Measurements from ENCODE around the gene FAM117A.

The FAM117A gene

DNA sequence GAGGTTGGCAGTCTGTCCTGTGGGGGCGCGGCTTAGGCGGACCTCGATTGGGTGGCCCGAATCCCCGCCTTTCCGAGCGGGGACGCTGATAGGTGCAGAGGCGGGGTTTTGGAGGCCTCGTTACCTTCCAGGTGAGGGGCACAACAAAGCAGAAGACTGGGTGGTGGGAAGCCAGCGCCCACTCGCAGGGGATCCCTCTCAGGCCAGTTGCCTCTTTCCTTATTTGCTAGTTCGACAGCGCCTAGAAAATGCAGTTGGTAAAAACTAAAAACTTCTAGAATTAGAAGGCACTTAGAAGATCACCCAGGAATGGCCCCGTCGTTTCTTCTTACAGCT is 25.3 kb upstream of the FAM117A start:
- TF ChIP-seq CTCF (IDR thresholded peaks at IDR 0.05; ENCODE audit: extremely low read depth, insufficient read depth, missing control alignments): no peak
- in situ Hi-C loops (cut with MboI; ENCODE audit: low pct_unique_long_range_greater_than_20kb, low sequenced_read_pairs, unreplicated experiment): loop anchor here (10.0 kb wide), 1 partner anchor 84 kb away; the partner anchor contains the start of gene SLC35B1
- no peak for DNase-seq (ENCODE audit: low spot score)

- DNase-seq (ENCODE audit: low spot score): peak; percentile 93
- in situ Hi-C loops (cut with MboI; ENCODE audit: low pct_unique_long_range_greater_than_20kb, low sequenced_read_pairs, unreplicated experiment): loop anchor here (10.0 kb wide), 1 partner anchor 84 kb away; the partner anchor contains the start of gene SLC35B1
- no peak for TF ChIP-seq CTCF (IDR thresholded peaks at IDR 0.05; ENCODE audit: extremely low read depth, insufficient read depth, missing control alignments)
These were observed 24.7 kb upstream of the FAM117A start, which contains the start of gene KAT7 for GRCh38 chr17:49788478-49789242. Gene KAT7, plus strand, starts transcription at chr17:49788681. Its CDS starts 154 bp downstream, at chr17:49788835.

- DNase-seq (ENCODE audit: low spot score): no peak
- TF ChIP-seq CTCF (IDR thresholded peaks at IDR 0.05; ENCODE audit: extremely low read depth, insufficient read depth, missing control alignments): no peak
These were observed 24.1 kb upstream of the FAM117A start for GRCh38 chr17:49787884-49788477.

DNA sequence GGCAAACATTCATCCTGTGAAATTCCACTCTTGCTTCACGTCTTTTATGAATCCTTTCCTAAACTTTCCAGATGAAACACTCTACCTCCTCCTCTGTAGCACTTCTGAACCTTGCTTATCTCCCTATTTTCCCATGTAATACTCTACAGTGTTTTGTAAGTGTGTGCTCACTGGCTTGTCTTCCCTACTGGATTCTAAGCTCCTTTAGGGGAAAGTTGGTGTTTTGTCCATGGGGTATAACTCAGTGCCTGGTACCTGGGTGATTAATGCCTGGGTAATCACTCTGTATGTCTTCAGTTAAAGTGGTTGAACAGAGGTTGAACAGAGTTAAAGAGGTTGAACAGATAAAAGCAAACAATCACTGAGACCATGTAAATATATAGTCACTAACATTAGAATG is 20.7 kb upstream of the FAM117A start:
- in situ Hi-C loops (cut with MboI; ENCODE audit: low pct_unique_long_range_greater_than_20kb, low sequenced_read_pairs, unreplicated experiment): loop anchor here (10.0 kb wide), 1 partner anchor 80 kb away; the partner anchor contains the start of gene SLC35B1
- no peak for DNase-seq (ENCODE audit: low spot score)
- no peak for TF ChIP-seq CTCF (IDR thresholded peaks at IDR 0.05; ENCODE audit: extremely low read depth, insufficient read depth, missing control alignments)

More at GRCh38 chr17:49787884-49788477, 24.1 kb upstream of the FAM117A start:
- in situ Hi-C loops (cut with MboI; ENCODE audit: low pct_unique_long_range_greater_than_20kb, low sequenced_read_pairs, unreplicated experiment): loop anchor here (10.0 kb wide), 1 partner anchor 83 kb away; the partner anchor contains the start of gene SLC35B1

DNA sequence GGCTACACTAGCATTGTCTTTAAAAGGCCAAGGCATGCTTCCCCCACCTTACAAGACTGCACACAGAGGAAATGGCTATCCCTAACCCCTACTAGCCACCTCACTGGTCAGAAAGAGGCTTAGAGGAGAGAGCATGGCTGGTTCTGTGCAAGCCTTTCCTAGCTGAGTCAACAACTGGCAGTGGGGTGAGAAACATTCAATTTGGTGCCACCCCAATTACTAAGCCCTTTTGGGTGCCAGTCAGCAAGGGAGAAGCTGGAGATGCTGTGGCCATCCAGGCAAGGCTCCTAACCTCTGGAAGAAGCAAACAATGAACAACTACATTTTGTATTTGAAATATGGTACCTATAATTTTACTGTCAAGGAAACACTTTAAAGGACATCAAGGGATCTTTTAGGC is 19.9 kb upstream of the FAM117A start:
- in situ Hi-C loops (cut with MboI; ENCODE audit: low pct_unique_long_range_greater_than_20kb, low sequenced_read_pairs, unreplicated experiment): loop anchor here (10.0 kb wide), 1 partner anchor 79 kb away; the partner anchor contains the start of gene SLC35B1
- DNase-seq (ENCODE audit: low spot score): no peak

More for the DNA sequence above, 19.9 kb upstream of the FAM117A start:
- no peak for TF ChIP-seq CTCF (IDR thresholded peaks at IDR 0.05; ENCODE audit: extremely low read depth, insufficient read depth, missing control alignments)

Data from GM13977 (cell line).